Effector memory CD8-positive, alpha-beta T cell (primary cell): ENCODE data around the gene TFEC.
"Not testable (repeated sequence)": the region's sequence is repeated elsewhere in the genome, so short reads cannot be mapped to it uniquely, and the experiment has no call there.

Source experiments
- ATAC-seq: fragments of 150-1000 bp; cut with Tn5 transposase; replicated peaks from 2 replicates; pipeline ENCODE4 v1.10.0; 2021; ENCODE audit warnings: mild to moderate bottlenecking, moderate library complexity
- DNase-seq, 3 experiments: peaks; one replicate each; pipeline ENCODE4 v3.0.0; 2021
- H3K27ac Mint-ChIP-seq, 2 donors: one replicate each; pipeline ENCODE4 v1.8.0; 2022; ENCODE audit warnings: mild to moderate bottlenecking in 2 of 2, mixed read lengths in 2 of 2, moderate library complexity in 2 of 2
- H3K27me3 Mint-ChIP-seq, 2 donors: one replicate each; pipeline ENCODE4 v1.8.0; 2022; ENCODE audit warnings: mixed read lengths in 2 of 2
- H3K36me3 Mint-ChIP-seq: one replicate; pipeline ENCODE4 v1.8.0; 2022; ENCODE audit warnings: mild to moderate bottlenecking, moderate library complexity, mixed read lengths; ENCODE audit not compliant: insufficient read depth
- H3K4me1 Mint-ChIP-seq, 2 donors: one replicate each; pipeline ENCODE4 v1.8.0; 2022; ENCODE audit warnings: low read depth in 2 of 2, mixed read lengths in 2 of 2
- H3K4me3 Mint-ChIP-seq, 2 donors: one replicate each; pipeline ENCODE4 v1.8.0; 2022; ENCODE audit warnings: mild to moderate bottlenecking in 2 of 2, mixed read lengths in 2 of 2, moderate library complexity in 2 of 2
- H3K9me3 Mint-ChIP-seq, 2 donors: one replicate each; pipeline ENCODE4 v1.8.0; 2022; ENCODE audit warnings: mixed read lengths in 2 of 2

Gene TFEC

DNA sequence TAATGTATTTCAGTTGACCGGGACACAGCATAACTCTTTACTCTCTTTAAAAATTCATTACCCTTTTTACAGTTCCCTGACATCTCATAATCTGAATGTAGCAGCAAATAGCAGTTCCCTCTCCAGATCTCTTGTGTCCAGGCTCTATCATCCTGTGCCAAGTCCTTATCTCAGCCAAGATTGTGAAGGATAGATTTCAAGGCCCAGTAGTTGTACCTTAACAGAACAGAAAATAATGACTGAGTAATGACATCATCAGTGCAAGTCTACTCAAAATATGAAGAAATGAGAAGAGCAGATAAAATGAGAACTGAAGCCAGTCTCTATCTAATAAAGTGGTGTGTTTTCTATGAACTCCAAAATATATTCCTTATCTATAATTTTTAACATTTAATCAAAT is 92.6 kb downstream of the TFEC start:
- no peak overlapping the region for H3K27ac Mint-ChIP-seq
- DNase-seq: no peak
- H3K36me3 Mint-ChIP-seq: no peaks in the 10 kb centered on the region
- ATAC-seq: no peak
- no peaks in the 10 kb centered on the region for H3K4me1 Mint-ChIP-seq
- H3K4me3 Mint-ChIP-seq: no peak overlapping the region
- no peaks in the 10 kb centered on the region for H3K27me3 Mint-ChIP-seq
- no peaks in the 10 kb centered on the region for H3K9me3 Mint-ChIP-seq

DNA sequence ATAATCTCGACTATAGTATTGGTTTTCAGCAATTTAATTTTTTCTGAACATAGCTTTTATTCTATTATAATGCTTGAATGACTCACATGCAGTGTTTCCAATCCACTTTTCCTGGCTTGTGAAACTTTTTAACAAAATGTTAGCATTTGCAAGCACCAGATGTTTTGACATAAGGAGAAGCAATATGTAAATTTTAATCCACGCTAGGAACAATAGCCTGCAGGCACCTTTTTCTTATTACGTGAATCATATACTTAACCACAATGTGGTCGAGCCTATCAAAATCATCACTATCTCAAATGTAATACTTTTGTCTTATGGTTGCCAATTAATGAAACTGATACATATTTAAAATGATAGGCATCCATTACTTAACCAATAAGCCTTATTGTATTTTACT is 97.1 kb downstream of the TFEC start:
- DNase-seq (no peak), ATAC-seq (no peak)
- Mint-ChIP-seq H3K27me3 (no peaks in the 10 kb centered on the region), H3K36me3 (no peaks in the 10 kb centered on the region), H3K9me3 (no peaks in the 10 kb centered on the region), H3K4me1 (no peaks in the 10 kb centered on the region), H3K27ac (no peak overlapping the region), H3K4me3 (no peak overlapping the region)

DNA sequence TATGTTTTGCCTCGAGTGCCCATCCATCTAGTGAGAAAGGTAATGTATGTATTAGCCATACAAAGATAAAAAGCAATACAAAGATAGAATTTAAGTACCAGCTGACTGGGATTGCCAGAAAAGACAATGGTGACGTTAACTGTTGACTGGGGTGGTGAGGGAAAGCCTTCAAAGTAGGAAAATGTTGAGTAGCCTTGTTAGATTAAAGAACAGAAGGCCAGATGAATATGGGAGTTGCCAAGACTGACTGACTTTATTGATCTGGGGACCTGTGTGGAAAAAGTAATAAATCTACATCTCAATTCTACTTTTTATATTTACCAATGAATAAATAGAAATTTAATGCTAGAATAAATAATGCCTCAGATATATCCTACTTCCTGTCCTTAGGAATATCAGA is 97.7 kb downstream of the TFEC start:
- Mint-ChIP-seq H3K4me3 (no peak overlapping the region), H3K27ac (no peak overlapping the region), H3K36me3 (no peaks in the 10 kb centered on the region), H3K4me1 (no peaks in the 10 kb centered on the region), H3K9me3 (no peaks in the 10 kb centered on the region), H3K27me3 (no peaks in the 10 kb centered on the region)
- no peak for DNase-seq
- ATAC-seq: no peak

DNA sequence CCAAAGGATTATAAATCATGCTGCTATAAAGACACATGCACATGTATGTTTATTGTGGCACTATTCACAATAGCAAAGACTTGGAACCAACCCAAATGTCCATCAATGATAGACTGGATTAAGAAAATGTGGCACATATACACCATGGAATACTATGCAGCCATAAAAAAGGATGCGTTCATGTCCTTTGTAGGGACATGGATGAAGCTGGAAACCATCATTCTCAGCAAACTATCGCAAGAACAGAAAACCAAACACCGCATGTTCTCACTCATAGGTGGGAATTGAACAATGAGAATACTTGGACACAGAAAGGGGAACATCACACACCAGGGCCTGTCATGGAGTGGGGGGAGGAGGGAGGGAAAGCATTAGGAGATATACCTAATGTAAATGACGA is 100.4 kb downstream of the TFEC start:
- DNase-seq, H3K27me3 Mint-ChIP-seq, H3K36me3 Mint-ChIP-seq, ATAC-seq, H3K9me3 Mint-ChIP-seq, H3K27ac Mint-ChIP-seq, H3K4me3 Mint-ChIP-seq, H3K4me1 Mint-ChIP-seq: not testable (repeated sequence)

DNA sequence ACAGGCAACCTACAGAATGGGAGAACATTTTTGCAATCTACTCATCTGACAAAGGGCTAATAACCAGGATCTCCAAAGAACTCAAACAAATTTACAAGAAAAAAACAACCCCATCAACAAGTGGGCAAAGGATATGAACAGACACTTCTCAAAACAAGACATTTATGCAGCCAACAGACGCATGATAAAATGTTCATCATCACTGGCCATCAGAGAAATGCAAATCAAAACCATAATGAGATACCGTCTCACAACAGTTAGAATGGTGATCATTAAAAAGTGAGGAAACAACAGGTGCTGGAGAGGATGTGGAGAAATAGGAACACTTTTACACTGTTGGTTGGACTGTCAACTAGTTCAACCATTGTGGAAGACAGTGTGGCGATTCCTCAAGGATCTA is 100.8 kb downstream of the TFEC start:
- H3K4me3 Mint-ChIP-seq, H3K27me3 Mint-ChIP-seq, H3K27ac Mint-ChIP-seq, DNase-seq, H3K9me3 Mint-ChIP-seq, H3K4me1 Mint-ChIP-seq, ATAC-seq, H3K36me3 Mint-ChIP-seq: not testable (repeated sequence)

DNA sequence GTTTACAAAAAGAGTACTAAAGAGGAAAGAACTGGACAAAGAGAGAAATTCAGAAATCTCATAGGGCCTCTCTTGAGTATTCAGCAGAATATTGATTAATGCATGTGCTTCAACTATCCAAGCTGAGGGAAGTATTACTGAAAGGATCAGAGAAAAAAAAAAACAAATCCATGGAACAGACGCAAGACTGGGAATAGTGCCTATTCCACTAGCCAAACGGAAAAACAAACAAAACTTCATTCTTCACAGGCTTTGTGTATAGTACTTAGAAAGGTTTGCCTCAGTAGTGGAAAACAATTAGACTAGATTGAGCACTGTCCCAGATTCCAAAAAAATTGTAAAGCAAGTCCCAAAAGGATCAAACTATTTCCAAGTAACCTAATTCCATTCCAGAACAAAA is 106.2 kb downstream of the TFEC start:
- H3K27me3 Mint-ChIP-seq: no peaks in the 10 kb centered on the region
- H3K4me1 Mint-ChIP-seq: no peaks in the 10 kb centered on the region
- ATAC-seq (no peak), DNase-seq (no peak)
- no peaks in the 10 kb centered on the region for H3K36me3 Mint-ChIP-seq
- no peak overlapping the region for H3K4me3 Mint-ChIP-seq
- H3K9me3 Mint-ChIP-seq: no peaks in the 10 kb centered on the region
- H3K27ac Mint-ChIP-seq: no peak overlapping the region

GRCh38 chr7:115920367-115920766 is 110.2 kb downstream of the TFEC start:
- H3K4me1 Mint-ChIP-seq: no peaks in the 10 kb centered on the region
- H3K9me3 Mint-ChIP-seq: no peaks in the 10 kb centered on the region
- no peak overlapping the region for H3K4me3 Mint-ChIP-seq
- no peak overlapping the region for H3K27ac Mint-ChIP-seq
- ATAC-seq (no peak), DNase-seq (no peak)
- H3K27me3 Mint-ChIP-seq: no peaks in the 10 kb centered on the region
- H3K36me3 Mint-ChIP-seq: no peaks in the 10 kb centered on the region

DNA sequence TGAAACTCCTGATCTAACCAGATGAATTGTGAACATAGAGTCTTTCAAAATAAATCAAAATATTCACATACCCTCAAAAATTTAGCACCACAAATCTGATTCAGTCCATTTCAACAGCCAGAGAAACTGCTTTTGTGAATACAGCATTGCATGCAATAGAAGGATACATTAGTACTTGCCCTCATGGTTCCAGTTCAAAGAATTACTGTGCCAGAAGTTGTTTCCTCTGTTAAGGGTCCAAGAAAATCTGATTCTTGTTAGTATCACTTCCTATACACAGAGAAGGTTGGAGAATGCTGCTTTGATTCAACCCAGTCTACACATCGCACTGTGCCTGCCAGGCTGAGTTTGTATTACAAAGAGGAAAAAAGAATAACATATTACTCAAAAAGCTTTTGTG is 115.6 kb downstream of the TFEC start:
- Mint-ChIP-seq H3K4me1 (no peaks in the 10 kb centered on the region), H3K36me3 (no peaks in the 10 kb centered on the region), H3K27me3 (peaks cover 0 to 19% of the 10 kb centered on the region in 2 donors), H3K9me3 (no peaks in the 10 kb centered on the region), H3K27ac (no peak overlapping the region), H3K4me3 (no peak overlapping the region)
- DNase-seq: no peak
- no peak for ATAC-seq

- Mint-ChIP-seq H3K4me1 (no peaks in the 10 kb centered on the region), H3K27me3 (peaks cover 0 to 19% of the 10 kb centered on the region in 2 donors), H3K36me3 (no peaks in the 10 kb centered on the region), H3K27ac (no peak overlapping the region), H3K4me3 (no peak overlapping the region), H3K9me3 (no peaks in the 10 kb centered on the region)
- DNase-seq (no peak), ATAC-seq (no peak)
Measured at GRCh38 chr7:115911465-115911864, 119.1 kb downstream of the TFEC start.

DNA sequence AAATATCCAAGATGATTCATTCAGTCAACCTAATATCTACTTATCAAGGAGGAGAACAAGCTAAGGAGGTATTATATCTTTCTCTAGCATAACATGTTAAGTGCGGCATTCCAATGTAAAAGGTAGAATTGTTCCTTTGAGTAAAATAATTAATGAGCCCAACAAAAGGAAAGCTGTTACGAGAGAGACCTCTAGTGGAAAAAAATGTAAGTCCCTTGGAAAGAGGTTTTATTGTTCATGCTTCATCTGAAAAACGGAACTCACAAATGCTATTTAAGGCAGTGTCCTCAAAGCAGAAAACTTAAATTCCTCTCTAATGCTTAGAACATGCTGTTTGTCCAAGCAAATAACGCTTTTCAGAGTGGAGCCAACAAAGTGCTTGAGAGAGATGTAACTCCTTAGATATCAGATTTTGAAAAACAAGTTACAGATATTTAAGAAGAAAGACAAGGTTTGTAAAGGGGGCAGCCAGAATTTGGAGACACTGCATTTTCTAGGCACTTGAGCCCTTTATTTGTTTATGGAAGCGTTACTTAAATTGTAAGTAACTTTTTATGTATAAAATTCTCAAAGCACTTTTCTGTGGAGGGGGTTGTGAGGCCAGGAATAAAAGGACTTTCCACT is 119.9 kb downstream of the TFEC start:
- no peaks in the 10 kb centered on the region for H3K36me3 Mint-ChIP-seq
- ATAC-seq: no peak
- H3K4me1 Mint-ChIP-seq: no peaks in the 10 kb centered on the region
- DNase-seq: no peak
- H3K4me3 Mint-ChIP-seq: no peak overlapping the region
- H3K27ac Mint-ChIP-seq: no peak overlapping the region
- H3K27me3 Mint-ChIP-seq: peaks cover 0 to 19% of the 10 kb centered on the region in 2 donors
- no peaks in the 10 kb centered on the region for H3K9me3 Mint-ChIP-seq

DNA sequence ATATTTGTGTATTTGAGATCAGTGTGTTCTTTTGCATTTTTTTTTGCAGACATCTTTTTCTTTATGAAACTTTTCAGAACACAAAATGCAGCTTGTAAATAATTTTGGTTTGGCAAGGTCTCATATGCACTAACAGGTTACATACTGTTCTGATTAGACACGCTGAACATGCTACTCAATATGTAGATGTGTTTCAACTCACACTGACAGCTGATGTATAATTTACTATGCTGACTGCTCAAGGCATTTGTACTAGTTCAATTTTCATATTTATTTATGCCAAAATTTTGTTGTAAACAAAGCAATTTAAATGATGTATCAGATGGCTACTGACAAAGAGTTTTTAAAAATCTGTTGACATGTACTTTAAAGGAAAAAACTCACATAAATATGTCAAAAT is 123.8 kb downstream of the TFEC start:
- no peak for DNase-seq
- Mint-ChIP-seq H3K36me3 (no peaks in the 10 kb centered on the region), H3K4me3 (no peak overlapping the region), H3K27me3 (no peaks in the 10 kb centered on the region), H3K27ac (no peak overlapping the region), H3K4me1 (no peaks in the 10 kb centered on the region), H3K9me3 (no peaks in the 10 kb centered on the region)
- no peak for ATAC-seq

DNA sequence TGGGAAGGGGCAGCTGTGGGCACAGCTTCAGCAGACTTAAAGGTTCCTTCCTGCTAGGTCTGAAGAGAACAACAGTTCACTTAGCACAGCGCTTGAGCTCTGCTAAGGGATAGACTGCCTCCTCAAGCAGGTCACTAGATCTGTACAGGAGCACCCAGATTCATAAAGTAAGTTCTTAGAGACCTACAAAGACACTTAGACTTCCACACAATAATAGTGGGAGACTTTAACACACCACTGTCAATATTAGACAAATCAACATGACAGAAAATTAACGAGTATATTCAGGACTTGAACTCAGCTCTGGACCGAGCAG is 140.9 kb downstream of the TFEC start:
- H3K27ac Mint-ChIP-seq: no peak overlapping the region
- H3K9me3 Mint-ChIP-seq: peaks cover 6 to 8% of the 10 kb centered on the region in 2 donors
- no peak for ATAC-seq
- DNase-seq: no peak
- peaks cover 3% of the 10 kb centered on the region for H3K36me3 Mint-ChIP-seq
- no peak overlapping the region for H3K4me3 Mint-ChIP-seq
- H3K27me3 Mint-ChIP-seq: peaks cover 0 to 34% of the 10 kb centered on the region in 2 donors
- H3K4me1 Mint-ChIP-seq: no peaks in the 10 kb centered on the region

DNA sequence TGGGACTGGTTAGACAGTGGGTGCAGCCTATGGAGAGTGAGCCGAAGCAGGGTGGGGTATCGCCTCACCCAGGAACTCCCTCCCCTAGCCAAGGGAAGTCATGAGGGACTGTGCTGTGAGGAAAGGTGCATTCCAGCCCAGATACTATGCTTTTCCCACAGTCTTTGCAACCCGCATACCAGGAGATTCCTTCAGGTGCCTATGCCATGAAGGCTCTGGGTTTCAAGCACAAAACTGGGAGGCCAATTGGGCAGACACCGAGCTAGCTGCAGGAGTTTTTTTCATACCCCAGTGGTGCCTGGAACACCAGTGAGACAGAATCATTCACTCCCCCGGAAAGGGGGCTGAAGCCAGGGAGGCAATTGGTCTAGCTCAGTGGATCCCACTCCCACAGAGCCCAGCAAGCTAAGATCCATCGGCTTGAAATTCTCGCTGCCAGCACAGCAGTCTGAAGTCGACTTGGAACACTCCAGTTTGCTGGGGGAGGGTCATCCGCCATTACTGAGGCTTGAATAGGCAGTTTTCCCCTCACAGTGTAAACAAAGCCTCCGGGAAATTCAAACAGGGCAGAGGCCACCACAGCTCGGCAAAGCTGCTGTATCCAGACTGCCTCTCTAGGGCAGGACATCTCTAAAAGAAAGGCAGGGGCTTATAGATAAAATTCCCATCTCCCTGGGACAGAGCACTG is 141.4 kb downstream of the TFEC start:
- DNase-seq: no peak
- Mint-ChIP-seq H3K4me3 (no peak overlapping the region), H3K4me1 (no peaks in the 10 kb centered on the region), H3K27ac (no peak overlapping the region), H3K9me3 (peaks cover 6 to 8% of the 10 kb centered on the region in 2 donors), H3K27me3 (peaks cover 0 to 34% of the 10 kb centered on the region in 2 donors), H3K36me3 (peaks cover 3% of the 10 kb centered on the region)
- ATAC-seq: no peak

DNA sequence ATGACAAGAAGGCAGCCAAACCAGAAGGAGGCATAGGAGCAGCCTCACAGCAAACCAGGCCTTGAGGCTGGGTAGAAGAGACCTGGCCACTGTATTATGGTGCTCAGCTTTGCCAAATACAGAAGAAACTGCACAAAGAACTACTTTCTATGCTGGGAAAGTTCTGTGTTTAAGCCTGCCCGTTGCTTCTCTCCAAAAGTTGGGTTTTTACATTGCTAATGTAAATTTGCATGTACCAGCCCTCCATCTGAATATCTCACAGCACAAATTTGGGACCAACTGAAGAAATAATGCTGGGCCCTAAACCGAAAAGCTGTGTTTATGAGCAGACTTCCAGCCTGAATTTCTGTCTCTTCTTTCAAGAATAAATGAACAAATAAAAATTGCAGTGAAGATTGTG is 145.0 kb downstream of the TFEC start:
- DNase-seq: no peak
- no peak for ATAC-seq
- no peak overlapping the region for H3K27ac Mint-ChIP-seq
- H3K36me3 Mint-ChIP-seq: peaks cover 3% of the 10 kb centered on the region
- H3K9me3 Mint-ChIP-seq: peaks cover 6 to 8% of the 10 kb centered on the region in 2 donors
- no peak overlapping the region for H3K4me3 Mint-ChIP-seq
- no peaks in the 10 kb centered on the region for H3K4me1 Mint-ChIP-seq
- H3K27me3 Mint-ChIP-seq: peaks cover 0 to 22% of the 10 kb centered on the region in 2 donors
